Fibroblast of lung (primary cell): ENCODE measurements around the gene BZW2.

Experiments
- EZH2 ChIP-seq: IDR thresholded peaks from 2 replicates; pipeline ENCODE4 v1.5.1; 2012; ENCODE audit warnings: low read length, control low read depth, mild to moderate bottlenecking; ENCODE audit errors: missing control alignments
- TF ChIP-seq, protein P1 (sequence below), 2 donors: IDR thresholded peaks in 1 of 2; conservative IDR thresholded peaks in 1 of 2; 1 replicate in 1 of 2; 2 replicates in 1 of 2; pipeline ENCODE4 v1.5.1; 2011 to 2012; ENCODE audit warnings: low read length in 2 of 2, control low read depth in 1 of 2, inconsistent platforms in 1 of 2, low read depth in 1 of 2, mild to moderate bottlenecking in 1 of 2

DNA sequence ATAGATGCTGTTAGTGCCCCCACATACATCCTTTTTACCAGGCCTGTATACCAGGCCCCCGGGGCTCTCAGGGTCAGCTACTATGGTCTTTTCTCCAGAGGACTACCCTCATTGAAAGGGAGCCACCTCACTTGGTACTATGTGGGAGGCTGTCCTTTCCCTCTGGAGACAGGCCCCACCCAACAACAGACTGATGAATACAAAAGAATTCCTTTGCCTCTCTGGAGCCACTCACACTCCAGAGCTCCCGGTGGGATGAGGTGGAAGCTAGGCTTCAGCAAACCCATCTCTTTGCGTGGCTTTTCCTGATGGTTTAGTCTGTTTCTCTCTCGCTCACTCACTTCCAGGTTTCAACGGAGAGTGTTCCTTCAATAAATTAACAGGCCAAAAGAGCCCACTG is 30.8 kb upstream of the BZW2 start:
- no peak for TF ChIP-seq EZH2
- TF ChIP-seq, protein P1, sequence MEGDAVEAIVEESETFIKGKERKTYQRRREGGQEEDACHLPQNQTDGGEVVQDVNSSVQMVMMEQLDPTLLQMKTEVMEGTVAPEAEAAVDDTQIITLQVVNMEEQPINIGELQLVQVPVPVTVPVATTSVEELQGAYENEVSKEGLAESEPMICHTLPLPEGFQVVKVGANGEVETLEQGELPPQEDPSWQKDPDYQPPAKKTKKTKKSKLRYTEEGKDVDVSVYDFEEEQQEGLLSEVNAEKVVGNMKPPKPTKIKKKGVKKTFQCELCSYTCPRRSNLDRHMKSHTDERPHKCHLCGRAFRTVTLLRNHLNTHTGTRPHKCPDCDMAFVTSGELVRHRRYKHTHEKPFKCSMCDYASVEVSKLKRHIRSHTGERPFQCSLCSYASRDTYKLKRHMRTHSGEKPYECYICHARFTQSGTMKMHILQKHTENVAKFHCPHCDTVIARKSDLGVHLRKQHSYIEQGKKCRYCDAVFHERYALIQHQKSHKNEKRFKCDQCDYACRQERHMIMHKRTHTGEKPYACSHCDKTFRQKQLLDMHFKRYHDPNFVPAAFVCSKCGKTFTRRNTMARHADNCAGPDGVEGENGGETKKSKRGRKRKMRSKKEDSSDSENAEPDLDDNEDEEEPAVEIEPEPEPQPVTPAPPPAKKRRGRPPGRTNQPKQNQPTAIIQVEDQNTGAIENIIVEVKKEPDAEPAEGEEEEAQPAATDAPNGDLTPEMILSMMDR (conservative IDR thresholded peaks at IDR 0.05 in 1 of 2, IDR thresholded peaks at IDR 0.05 in 1 of 2; ENCODE audit: low read depth in 1 of 2, low read length in 2 of 2) = no peak
